BE2C (cell line): Measurements from ENCODE around the gene TNFRSF12A. TPM values are rescaled to one million over a fixed set of nuclear protein-coding genes. Genes with fewer than 3 reads are reported as not detected.
A peak's percentile ranks its signal among the peaks of the same experiment; 100 is the strongest.

ENCODE experiments used
- DNase-seq: peaks from one replicate; pipeline ENCODE4 v3.0.0-alpha.2; 2020
- H3K27me3 ChIP-seq: fragments of 250-450 bp; sonication (Bioruptor Pico); 2 replicates; pipeline ENCODE4 v1.5.1; 2020; ENCODE audit warnings: mild to moderate bottlenecking
- H3K36me3 ChIP-seq: fragments of 250-450 bp; sonication (Bioruptor Pico); 2 replicates; pipeline ENCODE4 v1.5.1; 2020; ENCODE audit warnings: mild to moderate bottlenecking
- H3K4me1 ChIP-seq: fragments of 250-450 bp; sonication (Bioruptor Pico); 2 replicates; pipeline ENCODE4 v1.5.1; 2020
- H3K4me3 ChIP-seq: 2 replicates; pipeline ENCODE4 v1.5.1; 2011; ENCODE audit warnings: low read depth, low read length
- H3K9me3 ChIP-seq: fragments of 250-450 bp; sonication (Bioruptor Pico); 2 replicates; pipeline ENCODE4 v1.5.1; 2020
- CTCF ChIP-seq: IDR thresholded peaks from 2 replicates; pipeline ENCODE4 v1.5.1; 2012; ENCODE audit warnings: mild to moderate bottlenecking, low read depth, low read length
- polyA plus RNA-seq: library from polyadenylated mRNA; unstranded; fragments of >200 nt; gene quantifications from one replicate; pipeline ENCODE4 v1.2.1, GENCODE V29; 2012; ENCODE audit warnings: low read depth, missing spikeins; ENCODE audit not compliant: insufficient read length, insufficient read depth

The TNFRSF12A gene, protein sequence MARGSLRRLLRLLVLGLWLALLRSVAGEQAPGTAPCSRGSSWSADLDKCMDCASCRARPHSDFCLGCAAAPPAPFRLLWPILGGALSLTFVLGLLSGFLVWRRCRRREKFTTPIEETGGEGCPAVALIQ
- polyA plus RNA-seq = 21.0 TPM

- no peak for TF ChIP-seq CTCF
- no peaks in the 10 kb centered on the region for H3K9me3 ChIP-seq
- no peaks in the 10 kb centered on the region for H3K36me3 ChIP-seq
- H3K4me3 ChIP-seq = peak within 1 kb of the TSS; percentile 56
- peak; percentile 88 for DNase-seq
- no peaks in the 10 kb centered on the region for H3K27me3 ChIP-seq
- H3K4me1 ChIP-seq = peaks cover 20% of the 10 kb centered on the region
These were observed at the start of gene TNFRSF12A for GRCh38 chr16:3020247-3020603. TNFRSF12A (plus strand) TSS chr16:3020368; CDS start chr16:3020398, 30 bp downstream.

DNA sequence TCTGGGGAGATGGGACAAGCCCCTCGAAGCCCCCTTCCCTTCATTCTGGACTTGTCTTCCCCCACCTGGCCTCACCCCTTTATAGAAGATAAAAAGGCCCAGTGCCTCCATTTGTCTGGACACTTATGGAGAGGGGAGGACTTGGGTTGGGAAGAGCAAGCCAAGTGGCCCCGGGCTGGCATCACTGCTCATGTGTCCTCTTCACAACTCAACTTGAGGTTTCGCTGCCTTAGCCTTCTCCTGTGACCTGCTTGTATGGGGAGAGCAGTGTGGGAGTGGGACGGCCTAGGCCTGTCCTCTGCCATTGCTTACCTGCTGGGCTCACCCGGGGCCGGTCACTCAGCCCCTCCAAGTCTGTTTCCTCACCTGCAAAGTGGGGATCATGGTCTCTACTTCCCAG is 49.6 kb upstream of the TNFRSF12A start:
- peaks cover 23% of the 10 kb centered on the region for H3K4me1 ChIP-seq
- peak overlapping the region; percentile 80 for H3K4me3 ChIP-seq
- H3K36me3 ChIP-seq = peaks cover 48% of the 10 kb centered on the region
- no peaks in the 10 kb centered on the region for H3K27me3 ChIP-seq
- no peaks in the 10 kb centered on the region for H3K9me3 ChIP-seq
- TF ChIP-seq CTCF = no peak
- no peak for DNase-seq

GRCh38 chr16:2971134-2971984 is 48.8 kb upstream of the TNFRSF12A start:
- H3K4me3 ChIP-seq = no peak overlapping the region
- no peaks in the 10 kb centered on the region for H3K27me3 ChIP-seq
- no peak for DNase-seq
- H3K36me3 ChIP-seq = peaks cover 56% of the 10 kb centered on the region
- peaks cover 23% of the 10 kb centered on the region for H3K4me1 ChIP-seq
- no peak for TF ChIP-seq CTCF
- H3K9me3 ChIP-seq = no peaks in the 10 kb centered on the region

DNA sequence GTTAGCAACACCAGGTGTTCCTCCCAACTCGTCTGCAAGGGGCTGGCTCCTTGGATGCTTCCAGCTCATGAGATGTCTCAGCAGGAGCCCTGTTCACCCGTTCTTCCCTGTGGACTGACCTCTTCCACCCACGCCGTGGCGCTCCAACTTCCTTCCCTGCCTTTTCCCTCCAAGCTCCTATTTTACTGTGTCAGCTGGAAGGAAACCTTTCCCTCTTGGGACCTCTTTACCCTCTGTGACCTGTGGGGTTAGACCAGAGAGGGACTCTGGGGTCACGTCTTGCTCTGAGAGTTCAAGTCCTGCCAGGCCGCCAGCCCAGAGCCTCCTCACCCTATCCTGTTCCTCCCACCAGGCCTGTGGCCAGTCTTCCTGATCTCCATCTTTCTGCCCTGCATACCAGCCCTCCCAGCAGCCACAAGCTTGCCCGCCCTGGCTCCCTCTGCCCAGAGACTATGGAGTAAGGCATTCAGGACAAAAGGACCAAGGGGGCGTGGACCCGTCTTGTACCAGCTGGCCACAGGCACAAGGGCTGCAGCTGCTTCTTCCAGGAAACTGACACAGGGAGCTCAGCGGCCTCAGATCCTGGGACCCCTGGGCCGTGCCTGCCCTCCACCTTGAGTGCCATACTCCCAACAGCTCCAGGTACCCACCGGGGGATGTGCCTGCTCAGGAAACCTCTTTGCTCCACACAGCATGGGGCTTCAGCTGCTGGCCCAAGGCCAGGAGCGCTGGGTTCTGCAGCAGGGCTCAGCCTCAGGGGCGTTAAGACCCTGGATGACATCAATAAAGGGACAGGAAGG is 48.0 kb upstream of the TNFRSF12A start:
- Histone ChIP-seq H3K4me3 (no peak overlapping the region), H3K27me3 (no peaks in the 10 kb centered on the region), H3K4me1 (peaks cover 23% of the 10 kb centered on the region), H3K36me3 (peaks cover 64% of the 10 kb centered on the region), H3K9me3 (no peaks in the 10 kb centered on the region)
- no peak for TF ChIP-seq CTCF
- peak; percentile 61 for DNase-seq

GRCh38 chr16:2973093-2973492 is 47.1 kb upstream of the TNFRSF12A start:
- Histone ChIP-seq H3K9me3 (no peaks in the 10 kb centered on the region), H3K4me1 (peaks cover 23% of the 10 kb centered on the region), H3K36me3 (peaks cover 69% of the 10 kb centered on the region), H3K27me3 (no peaks in the 10 kb centered on the region), H3K4me3 (no peak overlapping the region)
- no peak for DNase-seq
- no peak for TF ChIP-seq CTCF
